DND-41 (cell line): Measurements from ENCODE around the gene KRTAP4-4.
"Not testable (repeated sequence)": the region's sequence is repeated elsewhere in the genome, so short reads cannot be mapped to it uniquely, and the experiment has no call there.

ENCODE experiments used
- ATAC-seq: fragments of 200-7000 bp; cut with Tn5 transposase; 3 replicates; pipeline ENCODE4 v1.9.1; 2021; ENCODE audit warnings: low read depth; ENCODE audit not compliant: insufficient read depth
- DNase-seq: peaks from one replicate; pipeline ENCODE4 v3.0.0-alpha.2; 2020
- H2AFZ ChIP-seq: 2 replicates; pipeline ENCODE4 v1.6.0; 2012; ENCODE audit warnings: low read depth, low read length
- H3K27ac ChIP-seq: 2 replicates; pipeline ENCODE4 v1.5.1; 2012; ENCODE audit warnings: low read length, inconsistent platforms
- H3K27me3 ChIP-seq: fragments of 200-600 bp; sonication (generic); 2 replicates; pipeline ENCODE4 v1.6.0; 2012; ENCODE audit warnings: low read length, mild to moderate bottlenecking, inconsistent platforms; ENCODE audit not compliant: insufficient read depth, poor library complexity
- H3K36me3 ChIP-seq: 2 replicates; pipeline ENCODE4 v1.5.1; 2012; ENCODE audit warnings: low read length, inconsistent platforms; ENCODE audit not compliant: insufficient read depth
- H3K4me1 ChIP-seq: 2 replicates; pipeline ENCODE4 v1.5.1; 2012; ENCODE audit warnings: mild to moderate bottlenecking, low read length; ENCODE audit not compliant: insufficient read depth
- H3K4me2 ChIP-seq: 2 replicates; pipeline ENCODE4 v1.6.0; 2012; ENCODE audit warnings: mild to moderate bottlenecking, moderate library complexity, low read length, inconsistent platforms; ENCODE audit not compliant: insufficient read depth
- H3K4me3 ChIP-seq, 2 experiments: fragments of 200-600 bp in 1 of 2; shearing (Covaris generic) in 1 of 2; 2 replicates each; pipeline ENCODE4 v1.5.1; 2012 to 2016; ENCODE audit warnings: inconsistent platforms in 2 of 2, low read length in 2 of 2, mild to moderate bottlenecking in 2 of 2, low read depth in 1 of 2, moderate library complexity in 1 of 2
- H3K79me2 ChIP-seq: 2 replicates; pipeline ENCODE4 v1.6.0; 2012; ENCODE audit warnings: low read length, inconsistent platforms; ENCODE audit not compliant: insufficient read depth
- H3K9ac ChIP-seq: 2 replicates; pipeline ENCODE4 v1.6.0; 2012; ENCODE audit warnings: low read depth, mild to moderate bottlenecking, inconsistent platforms, low read length, moderate library complexity
- H3K9me3 ChIP-seq: 2 replicates; pipeline ENCODE4 v1.5.1; 2012; ENCODE audit warnings: low read length, moderate library complexity, mild to moderate bottlenecking, inconsistent platforms; ENCODE audit not compliant: insufficient read depth, severe bottlenecking
- H4K20me1 ChIP-seq: 2 replicates; pipeline ENCODE4 v1.6.0; 2012; ENCODE audit warnings: low read length; ENCODE audit not compliant: insufficient read depth
- EZH2 ChIP-seq: IDR thresholded peaks from 3 replicates; pipeline ENCODE4 v1.6.1; 2012; ENCODE audit warnings: borderline replicate concordance, low read depth, mild to moderate bottlenecking, moderate library complexity, low read length, inconsistent platforms; ENCODE audit not compliant: severe bottlenecking
- TF ChIP-seq, protein P1 (sequence below): IDR thresholded peaks from 2 replicates; pipeline ENCODE4 v1.5.1; 2012; ENCODE audit warnings: borderline replicate concordance, low read length, moderate library complexity, mild to moderate bottlenecking; ENCODE audit not compliant: poor library complexity, severe bottlenecking; ENCODE audit errors: extremely low read depth

Gene KRTAP4-4

DNA sequence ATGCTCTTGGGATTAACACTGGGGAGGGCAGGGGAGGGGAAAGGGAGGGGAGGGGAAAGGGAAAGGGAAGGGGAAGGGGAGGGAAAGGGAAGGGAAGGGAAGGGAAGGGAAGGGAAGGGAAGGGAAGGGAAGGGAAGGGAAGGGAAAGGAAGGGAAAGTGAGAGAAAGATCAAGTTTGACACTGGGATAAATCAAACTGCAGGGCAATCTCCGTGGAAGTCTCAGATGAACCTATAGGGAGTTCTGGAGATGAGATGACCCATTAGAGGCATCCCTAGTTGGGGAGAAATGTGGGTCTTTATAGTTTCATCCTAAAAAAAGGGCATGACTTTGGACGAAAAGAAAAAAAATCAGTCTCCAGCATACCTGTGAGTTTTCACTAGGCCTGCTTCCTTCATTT is 38.8 kb downstream of the KRTAP4-4 start:
- Histone ChIP-seq H3K4me1 (no peaks in the 10 kb centered on the region), H3K79me2 (no peaks in the 10 kb centered on the region), H3K9ac (no peak overlapping the region), H3K27ac (no peak overlapping the region), H2AFZ (no peak overlapping the region), H3K4me2 (no peak overlapping the region), H3K4me3 (no peak overlapping the region), H3K27me3 (peaks cover 2% of the 10 kb centered on the region), H3K36me3 (no peaks in the 10 kb centered on the region), H4K20me1 (no peaks in the 10 kb centered on the region), H3K9me3 (no peaks in the 10 kb centered on the region)
- TF ChIP-seq, protein P1, sequence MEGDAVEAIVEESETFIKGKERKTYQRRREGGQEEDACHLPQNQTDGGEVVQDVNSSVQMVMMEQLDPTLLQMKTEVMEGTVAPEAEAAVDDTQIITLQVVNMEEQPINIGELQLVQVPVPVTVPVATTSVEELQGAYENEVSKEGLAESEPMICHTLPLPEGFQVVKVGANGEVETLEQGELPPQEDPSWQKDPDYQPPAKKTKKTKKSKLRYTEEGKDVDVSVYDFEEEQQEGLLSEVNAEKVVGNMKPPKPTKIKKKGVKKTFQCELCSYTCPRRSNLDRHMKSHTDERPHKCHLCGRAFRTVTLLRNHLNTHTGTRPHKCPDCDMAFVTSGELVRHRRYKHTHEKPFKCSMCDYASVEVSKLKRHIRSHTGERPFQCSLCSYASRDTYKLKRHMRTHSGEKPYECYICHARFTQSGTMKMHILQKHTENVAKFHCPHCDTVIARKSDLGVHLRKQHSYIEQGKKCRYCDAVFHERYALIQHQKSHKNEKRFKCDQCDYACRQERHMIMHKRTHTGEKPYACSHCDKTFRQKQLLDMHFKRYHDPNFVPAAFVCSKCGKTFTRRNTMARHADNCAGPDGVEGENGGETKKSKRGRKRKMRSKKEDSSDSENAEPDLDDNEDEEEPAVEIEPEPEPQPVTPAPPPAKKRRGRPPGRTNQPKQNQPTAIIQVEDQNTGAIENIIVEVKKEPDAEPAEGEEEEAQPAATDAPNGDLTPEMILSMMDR: no peak
- no peak for TF ChIP-seq EZH2
- ATAC-seq (no peak), DNase-seq (no peak)

DNA sequence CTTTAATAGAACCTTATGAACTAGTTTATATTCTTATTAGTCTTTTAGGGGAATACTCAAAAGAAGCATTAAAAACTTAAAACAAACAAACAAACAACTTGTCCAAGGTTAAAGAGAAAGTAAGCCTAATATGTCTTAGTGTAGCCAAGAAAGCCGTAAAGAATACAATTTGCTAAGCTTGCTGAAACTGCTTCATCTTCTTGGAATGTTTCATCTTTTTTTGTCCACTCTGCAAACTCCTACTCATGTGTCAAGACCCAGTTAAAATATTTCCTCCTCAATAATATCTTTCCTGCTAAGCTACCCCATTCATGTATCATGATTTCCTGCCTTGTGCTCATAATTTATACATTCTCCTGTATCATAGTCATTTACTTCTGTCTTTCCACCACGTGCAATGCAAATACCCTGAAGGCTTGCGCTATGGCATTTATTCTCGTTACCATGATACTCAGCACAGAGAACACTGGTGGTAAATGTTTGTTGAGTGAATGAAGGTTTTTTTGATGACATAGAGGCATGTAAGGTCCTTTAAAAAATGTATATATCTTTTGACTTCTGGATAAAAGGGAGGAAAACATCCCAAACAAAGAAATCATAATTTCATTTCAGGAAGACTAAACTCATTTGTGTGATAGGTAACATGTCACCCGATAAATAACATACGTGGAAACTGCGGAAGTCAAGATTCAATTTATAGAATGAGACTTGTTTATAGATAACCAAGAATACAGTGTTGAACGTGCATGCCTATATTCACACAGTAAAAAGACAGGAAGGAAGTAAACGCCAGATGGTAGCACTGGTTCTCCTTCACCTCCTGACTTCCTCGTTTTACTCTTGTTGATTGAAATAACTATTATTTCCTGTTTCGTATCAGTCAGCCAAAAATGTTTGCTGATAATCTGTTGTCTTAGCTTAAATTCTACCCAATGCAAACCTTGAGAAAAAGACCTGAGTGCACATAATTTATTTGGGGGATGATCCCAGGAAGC is 40.6 kb downstream of the KRTAP4-4 start:
- H3K4me1 ChIP-seq, ATAC-seq, H3K27ac ChIP-seq, H3K27me3 ChIP-seq, H3K9ac ChIP-seq, H2AFZ ChIP-seq, H4K20me1 ChIP-seq, H3K9me3 ChIP-seq, H3K4me3 ChIP-seq, H3K4me2 ChIP-seq, H3K36me3 ChIP-seq, DNase-seq, H3K79me2 ChIP-seq: not testable (repeated sequence)

DNA sequence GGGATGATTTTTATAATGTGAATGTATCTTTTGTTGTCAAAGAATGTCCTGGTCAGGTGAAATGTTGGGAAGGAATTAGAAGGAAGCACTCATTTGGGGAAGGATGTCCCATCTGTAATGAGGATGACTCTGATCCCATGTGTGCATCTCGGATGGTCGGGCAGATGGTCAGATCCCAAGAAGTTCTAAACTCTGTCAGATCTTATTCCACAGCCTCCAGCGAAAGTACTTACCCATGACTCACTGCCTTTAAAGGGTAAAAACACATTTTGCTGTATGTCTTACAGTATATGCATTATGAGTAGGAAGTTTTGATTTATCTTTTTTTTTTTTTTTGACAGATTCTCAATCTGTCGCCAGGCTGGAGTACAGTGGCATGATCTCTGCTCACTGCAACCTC is 41.8 kb downstream of the KRTAP4-4 start:
- Histone ChIP-seq H3K4me2 (no peak overlapping the region), H2AFZ (no peak overlapping the region), H3K27ac (no peak overlapping the region), H3K27me3 (peaks cover 5% of the 10 kb centered on the region), H3K9me3 (no peaks in the 10 kb centered on the region), H3K4me3 (no peak overlapping the region), H3K36me3 (no peaks in the 10 kb centered on the region), H3K9ac (no peak overlapping the region), H3K4me1 (no peaks in the 10 kb centered on the region), H3K79me2 (no peaks in the 10 kb centered on the region), H4K20me1 (no peaks in the 10 kb centered on the region)
- no peak for DNase-seq
- no peak for TF ChIP-seq EZH2
- TF ChIP-seq, protein P1: no peak
- no peak for ATAC-seq

DNA sequence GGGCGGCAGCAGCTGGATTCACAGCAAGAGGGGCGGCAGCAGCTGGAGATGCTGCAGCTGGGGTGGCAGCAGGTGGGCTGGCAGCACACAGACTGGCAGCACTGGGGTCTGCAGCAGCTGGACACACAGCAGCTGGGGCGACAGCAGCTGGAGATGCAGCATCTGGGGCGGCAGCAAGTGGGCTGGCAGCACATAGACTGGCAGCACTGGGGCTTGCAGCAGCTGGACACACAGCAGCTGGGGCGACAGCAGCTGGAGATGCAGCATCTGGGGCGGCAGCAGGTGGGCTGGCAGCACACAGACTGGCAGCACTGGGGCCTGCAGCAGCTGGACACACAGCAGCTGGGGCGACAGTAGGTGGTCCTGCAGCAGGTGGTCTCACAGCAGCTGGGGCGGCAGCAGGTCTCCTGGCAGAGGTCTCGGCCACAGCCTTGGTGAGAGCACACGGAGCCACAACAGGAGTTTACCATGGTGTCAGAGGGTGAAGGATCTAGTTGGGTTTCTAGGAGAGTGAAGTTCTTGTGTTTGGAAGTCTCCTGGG is 42.6 kb downstream of the KRTAP4-4 start, which contains the start of gene KRTAP4-11:
KRTAP4-11 (minus strand) TSS at position 528 of the 541 bp plus-strand sequence; CDS start at position 470, 58 bp downstream.
- H3K9me3 ChIP-seq, H3K36me3 ChIP-seq, ATAC-seq, H3K4me3 ChIP-seq, H4K20me1 ChIP-seq, H3K9ac ChIP-seq, H3K79me2 ChIP-seq, H3K4me1 ChIP-seq, H2AFZ ChIP-seq, H3K4me2 ChIP-seq, H3K27me3 ChIP-seq, DNase-seq, H3K27ac ChIP-seq: not testable (repeated sequence)
